Kidney epithelial cell (primary cell): ENCODE measurements around the gene RNF150. TPM values are rescaled to one million over a fixed set of nuclear protein-coding genes. Genes with fewer than 3 reads are reported as not detected.

Source experiments
- DNase-seq: peaks from one replicate; pipeline ENCODE4 v3.0.0-alpha.2; 2010; ENCODE audit warnings: low read depth
- H3K27me3 ChIP-seq: 2 replicates; pipeline ENCODE4 v1.6.0; 2011; ENCODE audit warnings: low read length; ENCODE audit not compliant: control insufficient read depth, insufficient read depth
- H3K36me3 ChIP-seq: 2 replicates; pipeline ENCODE4 v1.5.1; 2011; ENCODE audit warnings: low read length; ENCODE audit not compliant: control insufficient read depth, insufficient read depth
- H3K4me3 ChIP-seq: 2 replicates; pipeline ENCODE4 v1.5.1; 2011; ENCODE audit warnings: low read depth, mild to moderate bottlenecking, control low read depth, low read length
- total RNA-seq: library from RNA; depleted of rRNA; stranded (reverse); fragments of >200 nt; gene quantifications from 2 replicates; pipeline ENCODE4 v1.2.3, GENCODE V29; 2015
- TF ChIP-seq, protein P1 (sequence below): IDR thresholded peaks from 2 replicates; pipeline ENCODE4 v1.5.1; 2011; ENCODE audit warnings: mild to moderate bottlenecking, moderate library complexity, low read length, control low read depth, inconsistent platforms; ENCODE audit not compliant: insufficient read depth, poor library complexity, severe bottlenecking

Gene RNF150
- total RNA-seq, 1 donor from 2014 or later = 5.4 TPM

DNA sequence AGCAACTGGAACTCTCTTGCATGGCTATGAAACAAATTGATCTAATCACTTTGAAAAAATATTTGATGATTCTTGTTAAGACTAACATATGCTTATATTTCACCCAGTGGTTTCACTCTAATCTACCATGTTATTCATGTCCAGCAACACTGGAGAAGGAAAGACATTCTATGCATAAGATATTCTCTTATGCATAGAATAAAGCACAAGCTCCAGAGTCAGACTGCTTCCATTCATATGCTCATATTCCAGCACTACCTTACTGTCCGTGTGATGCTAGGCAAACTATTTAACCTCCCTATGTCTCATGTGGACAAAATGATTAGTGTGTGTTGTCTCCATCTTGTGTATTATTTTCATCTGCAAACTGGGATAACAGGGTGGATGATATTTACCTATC is 124.1 kb downstream of the RNF150 start:
- Histone ChIP-seq H3K36me3 (no peaks in the 10 kb centered on the region), H3K27me3 (no peaks in the 10 kb centered on the region), H3K4me3 (no peak overlapping the region)
- TF ChIP-seq, protein P1, sequence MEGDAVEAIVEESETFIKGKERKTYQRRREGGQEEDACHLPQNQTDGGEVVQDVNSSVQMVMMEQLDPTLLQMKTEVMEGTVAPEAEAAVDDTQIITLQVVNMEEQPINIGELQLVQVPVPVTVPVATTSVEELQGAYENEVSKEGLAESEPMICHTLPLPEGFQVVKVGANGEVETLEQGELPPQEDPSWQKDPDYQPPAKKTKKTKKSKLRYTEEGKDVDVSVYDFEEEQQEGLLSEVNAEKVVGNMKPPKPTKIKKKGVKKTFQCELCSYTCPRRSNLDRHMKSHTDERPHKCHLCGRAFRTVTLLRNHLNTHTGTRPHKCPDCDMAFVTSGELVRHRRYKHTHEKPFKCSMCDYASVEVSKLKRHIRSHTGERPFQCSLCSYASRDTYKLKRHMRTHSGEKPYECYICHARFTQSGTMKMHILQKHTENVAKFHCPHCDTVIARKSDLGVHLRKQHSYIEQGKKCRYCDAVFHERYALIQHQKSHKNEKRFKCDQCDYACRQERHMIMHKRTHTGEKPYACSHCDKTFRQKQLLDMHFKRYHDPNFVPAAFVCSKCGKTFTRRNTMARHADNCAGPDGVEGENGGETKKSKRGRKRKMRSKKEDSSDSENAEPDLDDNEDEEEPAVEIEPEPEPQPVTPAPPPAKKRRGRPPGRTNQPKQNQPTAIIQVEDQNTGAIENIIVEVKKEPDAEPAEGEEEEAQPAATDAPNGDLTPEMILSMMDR = no peak
- no peak for DNase-seq

DNA sequence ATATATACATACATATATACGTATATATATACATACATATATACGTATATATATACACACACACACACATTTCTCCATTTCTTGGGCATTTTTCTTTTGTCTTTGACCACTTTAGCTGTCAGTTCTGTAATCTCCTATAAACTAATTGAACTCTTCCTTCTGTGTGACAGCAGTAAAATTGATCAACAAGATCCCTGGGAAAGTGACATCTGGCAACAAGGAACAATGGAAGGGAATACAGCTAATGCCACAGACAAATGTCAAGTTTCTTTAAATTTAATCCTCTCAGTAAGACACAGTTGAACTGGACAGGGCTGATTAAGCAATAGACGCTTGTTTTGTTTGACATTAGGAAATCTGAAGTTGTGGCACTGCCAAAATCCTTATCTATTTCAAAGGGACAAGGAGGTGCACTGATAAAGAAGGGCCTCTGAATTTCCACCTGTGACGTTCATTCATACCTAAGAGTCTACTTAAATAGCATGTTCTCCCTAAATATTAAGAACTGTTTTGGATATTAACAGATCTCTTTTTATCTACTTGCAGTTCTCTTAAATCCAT is 126.9 kb downstream of the RNF150 start:
- Histone ChIP-seq H3K4me3 (no peak overlapping the region), H3K27me3 (no peaks in the 10 kb centered on the region), H3K36me3 (no peaks in the 10 kb centered on the region)
- DNase-seq = no peak
- TF ChIP-seq, protein P1 = no peak

DNA sequence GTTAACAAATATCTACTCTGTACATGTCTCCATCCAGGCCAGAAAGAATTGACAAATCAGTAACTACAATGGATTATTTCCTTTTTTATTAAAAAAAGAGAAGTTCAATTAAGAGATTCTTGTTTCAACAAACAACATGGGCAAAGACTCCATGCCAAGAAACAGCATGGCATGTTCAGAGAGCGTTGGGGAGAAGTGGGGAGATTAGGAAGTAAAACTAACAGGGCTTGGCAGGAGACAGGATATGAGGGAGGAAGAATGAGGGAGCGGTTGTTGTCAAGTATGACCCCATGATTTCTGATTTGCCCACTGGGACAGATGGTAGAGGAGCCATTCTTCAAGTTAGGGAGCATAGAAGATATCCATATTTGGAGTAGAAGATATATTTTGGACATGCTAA is 128.4 kb downstream of the RNF150 start:
- H3K27me3 ChIP-seq = no peaks in the 10 kb centered on the region

DNA sequence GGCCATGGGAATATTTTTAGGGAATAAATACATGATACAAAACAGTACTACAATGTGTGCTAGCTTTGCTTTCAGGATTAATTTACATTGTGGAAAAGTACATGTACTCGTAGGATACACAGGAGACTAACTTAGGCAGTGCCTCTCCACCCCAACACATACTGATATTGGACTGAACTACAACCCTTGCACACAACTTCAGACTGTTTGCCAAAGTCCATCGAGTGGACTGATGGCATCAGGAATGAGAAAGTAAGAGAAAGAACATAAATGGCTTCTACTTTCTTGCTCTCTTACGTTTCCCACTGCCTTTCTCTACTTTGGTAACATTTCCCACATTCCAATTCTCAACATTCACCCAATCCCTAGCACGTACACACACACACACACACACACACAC is 130.1 kb downstream of the RNF150 start:
- TF ChIP-seq, protein P1 = no peak
- H3K4me3 ChIP-seq = no peak overlapping the region
- no peaks in the 10 kb centered on the region for H3K36me3 ChIP-seq
- DNase-seq = no peak
- no peaks in the 10 kb centered on the region for H3K27me3 ChIP-seq

More for the DNA sequence above, 128.4 kb downstream of the RNF150 start:
- TF ChIP-seq, protein P1 = no peak
- no peak for DNase-seq
- Histone ChIP-seq H3K36me3 (no peaks in the 10 kb centered on the region), H3K4me3 (no peak overlapping the region)

DNA sequence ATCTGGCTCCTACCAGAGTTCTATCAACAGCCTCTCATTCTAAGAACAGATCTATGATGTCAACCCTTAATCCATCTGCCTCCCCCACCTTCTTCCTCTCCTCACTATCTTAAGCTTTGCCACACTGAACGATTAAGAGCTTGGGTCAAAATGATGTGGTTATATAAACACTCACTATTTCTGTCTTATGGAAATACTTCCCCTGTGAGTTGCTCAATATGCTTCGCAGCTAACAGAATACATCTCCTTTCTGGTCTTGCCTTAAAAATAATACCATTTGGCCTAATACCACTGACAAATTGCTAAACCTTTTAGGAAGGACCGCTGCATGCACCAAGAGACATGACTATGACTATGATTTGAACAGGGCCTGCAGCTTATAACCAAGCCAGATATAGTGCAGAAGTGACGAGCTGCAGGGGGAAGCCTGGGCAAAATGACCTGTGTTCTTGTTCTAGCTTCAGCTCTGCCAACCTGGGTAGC is 130.9 kb downstream of the RNF150 start:
- no peaks in the 10 kb centered on the region for H3K36me3 ChIP-seq
- H3K27me3 ChIP-seq = no peaks in the 10 kb centered on the region
- H3K4me3 ChIP-seq = no peak overlapping the region
- TF ChIP-seq, protein P1 = no peak
- no peak for DNase-seq

DNA sequence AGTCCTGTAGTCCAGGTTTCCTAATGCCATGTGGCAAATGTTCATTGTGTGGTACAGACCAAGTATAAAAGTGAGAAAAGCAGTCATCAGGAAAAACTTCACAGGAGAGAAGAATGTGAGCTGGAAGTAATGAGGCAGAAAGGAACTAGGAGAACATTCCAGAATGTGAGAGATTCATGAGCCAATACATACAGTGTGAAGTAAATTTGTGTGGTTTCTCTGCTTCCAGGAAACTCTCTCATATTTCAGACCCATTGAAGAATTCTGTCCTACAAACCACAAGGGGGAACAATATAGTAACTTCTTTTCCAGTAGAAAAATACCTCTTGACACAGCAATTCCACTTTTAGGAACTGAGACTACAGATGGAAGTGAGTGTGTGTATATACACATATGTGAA is 136.5 kb downstream of the RNF150 start:
- TF ChIP-seq, protein P1 = peak; percentile 33
- peak; percentile 82 for DNase-seq
- Histone ChIP-seq H3K27me3 (no peaks in the 10 kb centered on the region), H3K4me3 (no peak overlapping the region), H3K36me3 (no peaks in the 10 kb centered on the region)
